Neural cell (in vitro differentiated cells): ENCODE data around the gene EPHA2. TPM values are rescaled to one million over a fixed set of nuclear protein-coding genes. Genes with fewer than 3 reads are reported as not detected.

Experiments
- H2AFZ ChIP-seq: fragments of 200-600, 300-800 bp; sonication (generic), shearing (Covaris generic); 2 replicates; pipeline ENCODE4 v1.6.0; 2014; ENCODE audit warnings: low read depth, mild to moderate bottlenecking, antibody characterized with exemption, low read length, moderate library complexity
- H3F3A ChIP-seq: fragments of 200-600 bp; shearing (Covaris generic); 2 replicates; pipeline ENCODE4 v1.6.1; 2016; ENCODE audit warnings: mild to moderate bottlenecking, moderate library complexity, mixed read lengths, antibody characterized with exemption, low read length; ENCODE audit not compliant: insufficient read depth, poor library complexity, severe bottlenecking
- H3K27ac ChIP-seq: fragments of 200-600, 300-800 bp; sonication (generic), shearing (Covaris generic); 2 replicates; pipeline ENCODE4 v1.5.1; 2014; ENCODE audit warnings: mild to moderate bottlenecking, low read length, moderate library complexity
- H3K27me3 ChIP-seq: fragments of 300-800, 200-600 bp; sonication (generic), shearing (Covaris generic); 2 replicates; pipeline ENCODE4 v1.6.0; 2014; ENCODE audit warnings: mild to moderate bottlenecking, low read depth, low read length, moderate library complexity; ENCODE audit not compliant: insufficient read depth
- H3K36me3 ChIP-seq: fragments of 300-800, 200-600 bp; sonication (generic), shearing (Covaris generic); 2 replicates; pipeline ENCODE4 v1.5.1; 2014; ENCODE audit warnings: mild to moderate bottlenecking, antibody characterized with exemption, low read length, moderate library complexity; ENCODE audit not compliant: insufficient read depth
- H3K4me2 ChIP-seq: fragments of 300-800, 200-600 bp; sonication (generic), shearing (Covaris generic); 2 replicates; pipeline ENCODE4 v1.6.0; 2014; ENCODE audit warnings: mild to moderate bottlenecking, low read length
- H3K4me3 ChIP-seq: fragments of 300-800, 200-600 bp; sonication (generic), shearing (Covaris generic); 2 replicates; pipeline ENCODE4 v1.5.1; 2014; ENCODE audit warnings: mild to moderate bottlenecking, low read length, moderate library complexity
- H3K79me2 ChIP-seq: fragments of 200-600 bp; shearing (Covaris generic); replicated peaks from 2 replicates; pipeline ENCODE4 v1.6.0; 2014; ENCODE audit warnings: mild to moderate bottlenecking, low read length, moderate library complexity; ENCODE audit not compliant: insufficient read depth
- H3K9ac ChIP-seq: fragments of 300-800, 200-600 bp; sonication (generic), shearing (Covaris generic); 2 replicates; pipeline ENCODE4 v1.6.1; 2016; ENCODE audit warnings: mild to moderate bottlenecking, low read length, mixed read lengths
- H3K9me2 ChIP-seq: fragments of 200-600 bp; shearing (Covaris generic); 2 replicates; pipeline ENCODE4 v1.6.1; 2016; ENCODE audit warnings: mild to moderate bottlenecking, low read length, mixed read lengths; ENCODE audit not compliant: insufficient read depth
- H3K9me3 ChIP-seq: fragments of 200-600, 300-800 bp; sonication (generic), shearing (Covaris generic); 2 replicates; pipeline ENCODE4 v1.6.1; 2016; ENCODE audit warnings: mild to moderate bottlenecking, mixed run types, low read length, moderate library complexity, mixed read lengths
- H4K20me1 ChIP-seq: fragments of 200-600 bp; shearing (Covaris generic); 2 replicates; pipeline ENCODE4 v1.6.1; 2016; ENCODE audit warnings: mild to moderate bottlenecking, mixed run types; ENCODE audit not compliant: insufficient read depth
- EP300 ChIP-seq: fragments of 450-650 bp; conservative IDR thresholded peaks from 2 replicates; pipeline ENCODE4 v1.6.1; 2014; ENCODE audit warnings: antibody characterized with exemption, mild to moderate bottlenecking, moderate library complexity; ENCODE audit not compliant: poor library complexity, severe bottlenecking
- EZH2 ChIP-seq: fragments of 200-600, 300-800 bp; shearing (Covaris generic), sonication (generic); IDR thresholded peaks from 2 replicates; pipeline ENCODE4 v1.6.1; 2014; ENCODE audit warnings: antibody characterized with exemption, low read length, borderline replicate concordance, mild to moderate bottlenecking; ENCODE audit not compliant: insufficient read depth, poor library complexity, severe bottlenecking
- MXI1 ChIP-seq: fragments of 450-650 bp; conservative IDR thresholded peaks from 2 replicates; pipeline ENCODE4 v1.6.1; 2014; ENCODE audit warnings: antibody characterized with exemption, mild to moderate bottlenecking; ENCODE audit not compliant: poor library complexity, severe bottlenecking
- POLR2AphosphoS5 ChIP-seq: IDR thresholded peaks from 2 replicates; pipeline ENCODE4 v1.6.1; 2012
- RAD21 ChIP-seq: fragments of 450-650 bp; conservative IDR thresholded peaks from 2 replicates; pipeline ENCODE4 v1.6.1; 2014; ENCODE audit warnings: antibody characterized with exemption, mild to moderate bottlenecking, moderate library complexity
- SMC3 ChIP-seq: fragments of 450-650 bp; conservative IDR thresholded peaks from 2 replicates; pipeline ENCODE4 v1.6.1; 2014; ENCODE audit warnings: antibody characterized with exemption, mild to moderate bottlenecking, moderate library complexity; ENCODE audit not compliant: poor library complexity
- TAF1 ChIP-seq: IDR thresholded peaks from 2 replicates; pipeline ENCODE4 v1.6.1; 2012; ENCODE audit warnings: low read depth
- polyA plus RNA-seq: library from polyadenylated mRNA; depleted of rRNA; stranded (reverse); fragments of >200 nt; gene quantifications from 2 replicates; pipeline ENCODE4 v1.2.3, GENCODE V29; 2014
- TF ChIP-seq, protein P1 (sequence below): IDR thresholded peaks from 2 replicates; pipeline ENCODE4 v1.6.1; 2012; ENCODE audit warnings: borderline replicate concordance
- TF ChIP-seq, protein P2 (sequence below): fragments of 450-650 bp; IDR thresholded peaks from 2 replicates; pipeline ENCODE4 v1.5.1; 2014; ENCODE audit warnings: antibody characterized with exemption, mild to moderate bottlenecking, moderate library complexity; ENCODE audit not compliant: poor library complexity, severe bottlenecking

EPHA2 gene
- polyA plus RNA-seq, 1 donor from 2014 or later = 0.63 TPM

DNA sequence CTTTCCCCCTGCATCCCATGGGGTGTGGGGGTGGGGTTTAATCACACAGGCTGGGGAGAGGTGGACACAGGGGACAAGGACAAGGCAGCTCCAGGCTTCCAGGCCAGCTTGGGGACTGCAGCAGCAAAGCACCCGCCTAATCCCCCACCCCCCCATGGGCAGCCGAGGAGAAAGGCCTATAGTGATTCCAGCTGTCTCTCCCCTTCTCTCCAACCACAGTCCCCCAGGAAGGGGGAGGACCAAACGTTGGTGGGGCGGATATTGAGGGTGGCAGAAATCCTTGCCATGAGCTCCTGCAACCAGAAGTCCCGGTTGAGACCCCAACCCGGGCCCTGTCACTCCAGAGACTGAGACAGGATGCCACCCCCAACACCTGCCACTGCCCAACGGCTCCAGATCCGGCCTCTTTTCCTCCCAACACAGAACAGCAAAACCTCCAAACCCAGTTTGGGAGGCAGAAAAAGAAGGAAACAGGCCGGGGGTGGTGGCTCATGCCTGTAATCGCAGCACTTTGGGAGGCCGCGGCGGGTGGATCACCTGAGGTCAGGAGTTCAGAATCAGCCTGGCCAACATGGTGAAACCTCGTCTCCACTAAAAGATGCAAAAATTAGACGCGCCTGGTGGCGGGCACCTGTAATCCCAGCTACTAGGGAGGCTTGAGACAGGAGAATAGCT lies 1.7 kb downstream of the EPHA2 start:
- no peak for TF ChIP-seq POLR2AphosphoS5
- no peak for TF ChIP-seq MXI1
- no peak for TF ChIP-seq SMC3
- TF ChIP-seq TAF1 = no peak
- no peak for TF ChIP-seq RAD21
- no peak for TF ChIP-seq EP300
- TF ChIP-seq, protein P1, sequence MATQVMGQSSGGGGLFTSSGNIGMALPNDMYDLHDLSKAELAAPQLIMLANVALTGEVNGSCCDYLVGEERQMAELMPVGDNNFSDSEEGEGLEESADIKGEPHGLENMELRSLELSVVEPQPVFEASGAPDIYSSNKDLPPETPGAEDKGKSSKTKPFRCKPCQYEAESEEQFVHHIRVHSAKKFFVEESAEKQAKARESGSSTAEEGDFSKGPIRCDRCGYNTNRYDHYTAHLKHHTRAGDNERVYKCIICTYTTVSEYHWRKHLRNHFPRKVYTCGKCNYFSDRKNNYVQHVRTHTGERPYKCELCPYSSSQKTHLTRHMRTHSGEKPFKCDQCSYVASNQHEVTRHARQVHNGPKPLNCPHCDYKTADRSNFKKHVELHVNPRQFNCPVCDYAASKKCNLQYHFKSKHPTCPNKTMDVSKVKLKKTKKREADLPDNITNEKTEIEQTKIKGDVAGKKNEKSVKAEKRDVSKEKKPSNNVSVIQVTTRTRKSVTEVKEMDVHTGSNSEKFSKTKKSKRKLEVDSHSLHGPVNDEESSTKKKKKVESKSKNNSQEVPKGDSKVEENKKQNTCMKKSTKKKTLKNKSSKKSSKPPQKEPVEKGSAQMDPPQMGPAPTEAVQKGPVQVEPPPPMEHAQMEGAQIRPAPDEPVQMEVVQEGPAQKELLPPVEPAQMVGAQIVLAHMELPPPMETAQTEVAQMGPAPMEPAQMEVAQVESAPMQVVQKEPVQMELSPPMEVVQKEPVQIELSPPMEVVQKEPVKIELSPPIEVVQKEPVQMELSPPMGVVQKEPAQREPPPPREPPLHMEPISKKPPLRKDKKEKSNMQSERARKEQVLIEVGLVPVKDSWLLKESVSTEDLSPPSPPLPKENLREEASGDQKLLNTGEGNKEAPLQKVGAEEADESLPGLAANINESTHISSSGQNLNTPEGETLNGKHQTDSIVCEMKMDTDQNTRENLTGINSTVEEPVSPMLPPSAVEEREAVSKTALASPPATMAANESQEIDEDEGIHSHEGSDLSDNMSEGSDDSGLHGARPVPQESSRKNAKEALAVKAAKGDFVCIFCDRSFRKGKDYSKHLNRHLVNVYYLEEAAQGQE = no peak
- TF ChIP-seq, protein P2, sequence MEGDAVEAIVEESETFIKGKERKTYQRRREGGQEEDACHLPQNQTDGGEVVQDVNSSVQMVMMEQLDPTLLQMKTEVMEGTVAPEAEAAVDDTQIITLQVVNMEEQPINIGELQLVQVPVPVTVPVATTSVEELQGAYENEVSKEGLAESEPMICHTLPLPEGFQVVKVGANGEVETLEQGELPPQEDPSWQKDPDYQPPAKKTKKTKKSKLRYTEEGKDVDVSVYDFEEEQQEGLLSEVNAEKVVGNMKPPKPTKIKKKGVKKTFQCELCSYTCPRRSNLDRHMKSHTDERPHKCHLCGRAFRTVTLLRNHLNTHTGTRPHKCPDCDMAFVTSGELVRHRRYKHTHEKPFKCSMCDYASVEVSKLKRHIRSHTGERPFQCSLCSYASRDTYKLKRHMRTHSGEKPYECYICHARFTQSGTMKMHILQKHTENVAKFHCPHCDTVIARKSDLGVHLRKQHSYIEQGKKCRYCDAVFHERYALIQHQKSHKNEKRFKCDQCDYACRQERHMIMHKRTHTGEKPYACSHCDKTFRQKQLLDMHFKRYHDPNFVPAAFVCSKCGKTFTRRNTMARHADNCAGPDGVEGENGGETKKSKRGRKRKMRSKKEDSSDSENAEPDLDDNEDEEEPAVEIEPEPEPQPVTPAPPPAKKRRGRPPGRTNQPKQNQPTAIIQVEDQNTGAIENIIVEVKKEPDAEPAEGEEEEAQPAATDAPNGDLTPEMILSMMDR = no peak
- no peak for TF ChIP-seq EZH2
- Histone ChIP-seq H3K79me2 (peaks cover 18% of the 10 kb centered on the region), H4K20me1 (no peaks in the 10 kb centered on the region), H3K9me3 (no peaks in the 10 kb centered on the region), H3K9ac (no peak overlapping the region), H3K9me2 (no peaks in the 10 kb centered on the region), H3F3A (no peaks in the 10 kb centered on the region), H3K27ac (no peak overlapping the region), H3K27me3 (peaks cover 22% of the 10 kb centered on the region), H3K4me3 (no peak overlapping the region), H3K36me3 (no peaks in the 10 kb centered on the region), H2AFZ (no peak overlapping the region), H3K4me2 (no peak overlapping the region)

DNA sequence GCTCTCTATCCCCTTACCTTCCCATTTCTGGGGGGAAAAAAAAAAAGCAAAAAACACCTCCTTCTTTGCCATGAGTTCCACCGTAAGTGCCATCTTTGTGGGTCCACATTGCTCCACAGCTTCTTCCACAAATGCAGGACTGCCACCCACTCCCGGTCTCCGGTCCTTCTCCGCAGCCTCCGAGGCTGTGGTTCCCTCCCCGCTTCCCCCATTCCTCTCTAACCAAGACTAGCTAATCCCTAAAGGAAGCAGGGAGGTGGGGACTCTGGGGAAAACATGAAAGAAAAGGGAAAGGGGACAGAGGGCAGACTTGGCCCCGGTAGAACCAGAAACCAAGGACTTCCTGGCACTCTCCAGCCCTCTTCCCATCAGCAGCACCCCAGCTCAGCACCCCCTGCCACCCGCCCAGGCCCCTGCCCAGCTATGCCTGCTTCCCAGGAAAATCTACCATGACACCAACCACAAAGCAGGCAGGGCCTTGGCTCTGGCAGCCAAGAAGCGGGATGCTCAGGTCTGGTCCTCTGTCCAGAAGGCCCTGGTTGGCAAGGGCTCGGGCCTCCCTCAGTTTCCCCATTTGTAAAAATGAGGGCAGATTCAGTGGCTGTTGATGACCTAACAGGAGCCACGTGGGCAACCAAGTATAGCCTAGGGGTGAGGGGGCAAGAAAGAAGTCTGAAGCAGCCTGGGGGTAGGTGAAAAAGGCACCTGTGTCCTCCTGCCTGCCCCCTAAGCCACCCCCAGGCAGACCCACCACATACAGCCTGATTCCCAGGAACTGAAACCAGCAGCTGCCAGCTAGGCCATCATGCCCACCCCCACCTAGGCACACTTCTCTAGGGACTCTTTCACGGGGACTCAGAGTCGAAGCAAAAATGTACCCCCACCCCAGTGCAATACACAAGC lies 2.5 kb downstream of the EPHA2 start:
- Histone ChIP-seq H3K9me3 (no peaks in the 10 kb centered on the region), H3K4me2 (no peak overlapping the region), H3K9me2 (no peaks in the 10 kb centered on the region), H3F3A (no peaks in the 10 kb centered on the region), H3K4me3 (no peak overlapping the region), H3K27ac (no peak overlapping the region), H2AFZ (no peak overlapping the region), H3K9ac (no peak overlapping the region), H4K20me1 (no peaks in the 10 kb centered on the region), H3K36me3 (no peaks in the 10 kb centered on the region), H3K79me2 (peaks cover 18% of the 10 kb centered on the region), H3K27me3 (peaks cover 22% of the 10 kb centered on the region)
- no peak for TF ChIP-seq SMC3
- TF ChIP-seq MXI1 = no peak
- TF ChIP-seq EP300 = no peak
- no peak for TF ChIP-seq TAF1
- TF ChIP-seq EZH2 = no peak
- TF ChIP-seq RAD21 = no peak
- TF ChIP-seq, protein P1 = no peak
- TF ChIP-seq, protein P2 = no peak
- no peak for TF ChIP-seq POLR2AphosphoS5
